HepG2 (cell line): ENCODE data around the gene ARID1A. TPM values are rescaled to one million over a fixed set of nuclear protein-coding genes. Genes with fewer than 3 reads are reported as not detected.

Experiments used
- CBX5 ChIP-seq: sonication (generic); formaldehyde crosslinking; IDR thresholded peaks from 2 replicates; pipeline ENCODE4 v1.4.0; 2020; ENCODE audit warnings: missing genetic modification reagents, borderline replicate concordance
- CREM ChIP-seq, 2 experiments: sonication (generic) in 1 of 2; formaldehyde crosslinking in 1 of 2; IDR thresholded peaks; 2 replicates each; pipeline versions ENCODE4 v1.4.0 to v1.6.1; 2016 to 2020; ENCODE audit warnings: antibody characterized with exemption in 1 of 2, mild to moderate bottlenecking in 1 of 2, missing genetic modification reagents in 1 of 2
- DR1 ChIP-seq: sonication (generic); formaldehyde crosslinking; IDR thresholded peaks from 2 replicates; pipeline ENCODE4 v1.8.0; 2021; ENCODE audit warnings: mild to moderate bottlenecking, missing genetic modification reagents, inconsistent platforms
- ETV5 ChIP-seq: IDR thresholded peaks from 2 replicates; pipeline ENCODE4 v1.6.1; 2018; ENCODE audit warnings: missing biosample characterization, missing genetic modification reagents, inconsistent platforms, borderline replicate concordance
- HDAC2 ChIP-seq: sonication (generic); formaldehyde crosslinking; IDR thresholded peaks from 2 replicates; pipeline ENCODE4 v1.4.0; 2020; ENCODE audit warnings: missing genetic modification reagents
- HNRNPH1 ChIP-seq: fragments of 200-400 bp; formaldehyde crosslinking; optimal IDR thresholded peaks from 2 replicates; pipeline ENCODE3; 2017; ENCODE audit warnings: mild to moderate bottlenecking, low read depth, low read length
- KLF6 ChIP-seq: IDR thresholded peaks from 2 replicates; pipeline ENCODE4 v1.8.0; 2016; ENCODE audit warnings: missing biosample characterization, missing genetic modification reagents
- KLF9 ChIP-seq: IDR thresholded peaks from 2 replicates; pipeline ENCODE4 v1.6.1; 2016; ENCODE audit warnings: low read depth
- MAZ ChIP-seq, 2 experiments: sonication (generic) in 1 of 2; formaldehyde crosslinking in 1 of 2; IDR thresholded peaks; 2 replicates each; pipeline versions ENCODE4 v1.5.0 to v1.6.1; 2012 to 2020; ENCODE audit warnings: low read depth in 2 of 2, mild to moderate bottlenecking in 2 of 2, borderline replicate concordance in 1 of 2, improper control_type of control experiment in 1 of 2, low read length in 1 of 2, missing genetic modification reagents in 1 of 2, moderate library complexity in 1 of 2
- RARA ChIP-seq: IDR thresholded peaks from 2 replicates; pipeline ENCODE4 v1.6.1; 2016; ENCODE audit warnings: missing genetic modification reagents, missing compliant biosample characterization
- RELA ChIP-seq: sonication (generic); formaldehyde crosslinking; IDR thresholded peaks from 2 replicates; pipeline ENCODE4 v1.4.0; 2020; ENCODE audit warnings: missing genetic modification reagents
- SMYD3 ChIP-seq: sonication (generic); formaldehyde crosslinking; IDR thresholded peaks from 2 replicates; pipeline ENCODE4 v1.8.1; 2023; ENCODE audit warnings: mild to moderate bottlenecking, missing genetic modification reagents
- SP2 ChIP-seq: sonication (generic); formaldehyde crosslinking; IDR thresholded peaks from 2 replicates; pipeline ENCODE4 v1.5.1; 2020; ENCODE audit warnings: mild to moderate bottlenecking, missing genetic modification reagents
- YEATS2 ChIP-seq: sonication (generic); formaldehyde crosslinking; IDR thresholded peaks from 2 replicates; pipeline ENCODE4 v1.4.0; 2020; ENCODE audit warnings: missing genetic modification reagents, borderline replicate concordance
- ZFP36L2 ChIP-seq: sonication (generic); formaldehyde crosslinking; IDR thresholded peaks from 2 replicates; pipeline ENCODE4 v1.4.0; 2020; ENCODE audit warnings: missing genetic modification reagents
- ZNF138 ChIP-seq: sonication (generic); formaldehyde crosslinking; IDR thresholded peaks from 2 replicates; pipeline ENCODE4 v1.5.0; 2020; ENCODE audit warnings: mild to moderate bottlenecking, low read depth, missing genetic modification reagents
- ZNF331 ChIP-seq: sonication (generic); formaldehyde crosslinking; IDR thresholded peaks from 2 replicates; pipeline ENCODE4 v1.4.0; 2020; ENCODE audit warnings: missing genetic modification reagents
- ZNF335 ChIP-seq: sonication (generic); formaldehyde crosslinking; IDR thresholded peaks from 2 replicates; pipeline ENCODE4 v1.4.0; 2020; ENCODE audit warnings: missing genetic modification reagents
- ZNF34 ChIP-seq: sonication (generic); formaldehyde crosslinking; IDR thresholded peaks from 2 replicates; pipeline ENCODE4 v1.4.0; 2020; ENCODE audit warnings: mild to moderate bottlenecking, missing genetic modification reagents, borderline replicate concordance
- ZNF564 ChIP-seq: sonication (generic); formaldehyde crosslinking; IDR thresholded peaks from 2 replicates; pipeline ENCODE4 v1.8.1; 2023; ENCODE audit warnings: mild to moderate bottlenecking, missing genetic modification reagents
- polyA plus RNA-seq, 8 experiments: library from polyadenylated mRNA; depleted of rRNA in 3 of 8; stranded (reverse) in 7 of 8; unstranded in 1 of 8; fragments of >200 nt; fragmentation: Illumina TruSeq in 4 of 8; extraction: Trizol in 4 of 8; gene quantifications; 2 replicates each; pipeline versions ENCODE4 v1.2.1 to v1.2.3, GENCODE V29; 2011 to 2016; ENCODE audit warnings: low read depth in 4 of 8, missing spikeins in 1 of 8, mixed read lengths in 1 of 8; ENCODE audit not compliant: insufficient read depth in 1 of 8
- total RNA-seq, 5 experiments: library from RNA; depleted of rRNA; stranded (reverse); fragments of >200 nt; fragmentation: Illumina TruSeq; extraction: Trizol; gene quantifications; 2 replicates each; pipeline ENCODE4 v1.2.3, GENCODE V29; 2016; ENCODE audit warnings: low read depth in 1 of 5
- TF ChIP-seq, protein P1 (sequence below): IDR thresholded peaks from 2 replicates; pipeline ENCODE4 v1.6.1; 2016; ENCODE audit warnings: mild to moderate bottlenecking, missing biosample characterization, missing genetic modification reagents
- TF ChIP-seq, protein P2 (sequence below): sonication (generic); formaldehyde crosslinking; IDR thresholded peaks from 2 replicates; pipeline ENCODE4 v1.8.1; 2023; ENCODE audit warnings: mild to moderate bottlenecking, moderate library complexity, missing genetic modification reagents
- TF ChIP-seq, protein P3 (sequence below): sonication (generic); formaldehyde crosslinking; IDR thresholded peaks from 2 replicates; pipeline ENCODE4 v1.4.0; 2020; ENCODE audit warnings: missing genetic modification reagents, borderline replicate concordance

The ARID1A gene
- total and polyA plus RNA-seq, 2 of the 13 experiments (the other 11 are each of a cell fraction or from before 2014, with no cell fraction given) = 11.9 to 15.9 TPM

DNA sequence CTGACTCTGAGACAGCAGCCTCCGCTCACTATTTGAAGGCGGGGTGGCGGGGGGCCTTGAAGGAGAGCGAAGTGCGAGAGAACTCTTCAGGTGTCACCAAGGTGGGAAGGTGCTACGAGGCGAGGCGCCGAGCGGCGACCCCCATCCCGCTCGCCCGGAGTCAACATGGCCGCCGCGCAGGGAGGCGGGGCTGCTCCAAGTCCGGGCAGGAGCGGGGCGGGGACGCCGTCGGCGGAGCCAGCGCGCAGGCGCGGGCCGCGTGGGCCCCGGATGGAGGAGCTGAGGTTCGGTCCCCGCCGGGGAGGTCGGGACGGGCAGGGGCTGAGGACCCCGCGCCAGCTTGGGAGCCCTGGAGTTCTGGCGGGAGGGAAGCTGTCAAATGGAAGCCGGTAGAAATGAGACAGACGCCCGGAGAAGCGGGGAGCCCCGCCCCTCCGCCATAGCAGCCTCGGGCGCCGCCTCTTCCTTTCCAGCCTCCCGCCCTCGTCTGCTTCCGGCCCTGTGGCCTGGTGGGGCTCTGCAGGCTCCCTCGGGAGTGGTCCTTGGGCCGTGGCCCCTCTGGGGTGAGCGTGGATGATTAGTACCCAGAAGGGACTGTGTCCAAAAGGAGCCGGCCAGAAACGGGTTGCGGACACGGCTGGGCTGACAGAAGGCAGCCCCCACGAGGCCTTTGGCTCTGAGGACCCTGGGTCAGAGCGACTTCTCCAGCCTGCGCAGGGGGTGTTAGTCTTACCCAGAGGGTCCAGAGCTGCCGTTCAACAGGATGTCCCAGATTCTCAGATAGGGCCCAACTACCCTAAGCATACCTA lies 92.1 kb downstream of the ARID1A start, which contains the start of gene PIGV (continued):
- TF ChIP-seq RELA (CRISPR knock-in tag) (no peak; the same call in 1 of the 2 replicates), HDAC2 (CRISPR knock-in tag) (0 out of 2 replicates have a peak, but pooled peaks have one; percentile 17), KLF9 (CRISPR knock-in tag) (no peak), RARA (CRISPR knock-in tag) (0 out of 2 replicates have a peak, but pooled peaks have one; percentile 11), ZNF564 (CRISPR knock-in tag) (peak; percentile 16; the same call in 1 of the 2 replicates), ETV5 (CRISPR knock-in tag) (peak; percentile 82), CREM (IDR thresholded peaks at IDR 0.05) (peak; percentile 19; the same call in 1 of the 2 replicates), CREM (CRISPR knock-in tag; IDR thresholded peaks at IDR 0.05) (no peak), KLF6 (CRISPR knock-in tag) (peak; percentile 74), ZFP36L2 (CRISPR knock-in tag) (no peak), SP2 (peak; percentile 62; the same call in 1 of the 2 replicates), DR1 (CRISPR knock-in tag) (no peak), ZNF335 (CRISPR knock-in tag) (peak; percentile 29; the same call in 1 of the 2 replicates), YEATS2 (CRISPR knock-in tag) (peak; percentile 55), ZNF331 (peak; percentile 71; the same call in 1 of the 2 replicates), HNRNPH1 (no peak), ZNF138 (0 out of 2 replicates have a peak, but pooled peaks have one; percentile 16), SMYD3 (CRISPR knock-in tag) (no peak), MAZ (IDR thresholded peaks at IDR 0.05; ENCODE audit: borderline replicate concordance, low read depth, low read length) (peak; percentile 74), MAZ (CRISPR knock-in tag; IDR thresholded peaks at IDR 0.05; ENCODE audit: low read depth) (peak; percentile 79), ZNF34 (CRISPR knock-in tag) (no peak), CBX5 (CRISPR knock-in tag) (no peak)
- TF ChIP-seq, protein P1, sequence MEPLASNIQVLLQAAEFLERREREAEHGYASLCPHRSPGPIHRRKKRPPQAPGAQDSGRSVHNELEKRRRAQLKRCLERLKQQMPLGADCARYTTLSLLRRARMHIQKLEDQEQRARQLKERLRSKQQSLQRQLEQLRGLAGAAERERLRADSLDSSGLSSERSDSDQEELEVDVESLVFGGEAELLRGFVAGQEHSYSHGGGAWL = peak; percentile 5; the same call in 1 of the 2 replicates
- TF ChIP-seq, protein P2, sequence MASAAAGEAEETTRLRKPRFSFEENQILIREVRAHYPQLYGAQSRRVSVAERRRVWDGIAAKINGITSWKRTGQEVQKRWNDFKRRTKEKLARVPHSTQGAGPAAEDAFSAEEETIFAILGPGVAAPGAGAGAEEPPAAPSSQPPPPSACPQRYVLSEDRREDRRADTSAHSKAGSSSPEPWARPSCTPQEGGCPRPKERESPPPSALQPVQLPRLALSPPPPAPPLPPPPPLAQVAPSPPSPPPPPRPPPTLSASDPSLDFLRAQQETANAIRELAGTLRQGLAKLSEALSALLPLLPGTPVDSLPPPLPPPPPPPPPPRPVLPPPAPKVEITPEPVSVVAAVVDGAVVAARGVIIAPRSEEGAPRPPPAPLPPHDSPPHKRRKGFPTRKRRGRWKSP (CRISPR knock-in tag) = 0 out of 2 replicates have a peak, but pooled peaks have one; percentile 37
- TF ChIP-seq, protein P3, sequence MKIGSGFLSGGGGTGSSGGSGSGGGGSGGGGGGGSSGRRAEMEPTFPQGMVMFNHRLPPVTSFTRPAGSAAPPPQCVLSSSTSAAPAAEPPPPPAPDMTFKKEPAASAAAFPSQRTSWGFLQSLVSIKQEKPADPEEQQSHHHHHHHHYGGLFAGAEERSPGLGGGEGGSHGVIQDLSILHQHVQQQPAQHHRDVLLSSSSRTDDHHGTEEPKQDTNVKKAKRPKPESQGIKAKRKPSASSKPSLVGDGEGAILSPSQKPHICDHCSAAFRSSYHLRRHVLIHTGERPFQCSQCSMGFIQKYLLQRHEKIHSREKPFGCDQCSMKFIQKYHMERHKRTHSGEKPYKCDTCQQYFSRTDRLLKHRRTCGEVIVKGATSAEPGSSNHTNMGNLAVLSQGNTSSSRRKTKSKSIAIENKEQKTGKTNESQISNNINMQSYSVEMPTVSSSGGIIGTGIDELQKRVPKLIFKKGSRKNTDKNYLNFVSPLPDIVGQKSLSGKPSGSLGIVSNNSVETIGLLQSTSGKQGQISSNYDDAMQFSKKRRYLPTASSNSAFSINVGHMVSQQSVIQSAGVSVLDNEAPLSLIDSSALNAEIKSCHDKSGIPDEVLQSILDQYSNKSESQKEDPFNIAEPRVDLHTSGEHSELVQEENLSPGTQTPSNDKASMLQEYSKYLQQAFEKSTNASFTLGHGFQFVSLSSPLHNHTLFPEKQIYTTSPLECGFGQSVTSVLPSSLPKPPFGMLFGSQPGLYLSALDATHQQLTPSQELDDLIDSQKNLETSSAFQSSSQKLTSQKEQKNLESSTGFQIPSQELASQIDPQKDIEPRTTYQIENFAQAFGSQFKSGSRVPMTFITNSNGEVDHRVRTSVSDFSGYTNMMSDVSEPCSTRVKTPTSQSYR (CRISPR knock-in tag) = peak; percentile 63
